Psoas muscle (tissue), 8 donors: Measurements from ENCODE around the gene SYCP1. TPM values are rescaled to one million over a fixed set of nuclear protein-coding genes. Genes with fewer than 3 reads are reported as not detected.
"Not testable (repeated sequence)": the region's sequence is repeated elsewhere in the genome, so short reads cannot be mapped to it uniquely, and the experiment has no call there.

Experiments used
- ATAC-seq, 4 donors: fragments of 200-7000 bp; cut with Tn5 transposase; one replicate each; pipeline ENCODE4 v1.9.1; 2020; ENCODE audit warnings: moderate library complexity in 3 of 4, mild to moderate bottlenecking in 2 of 4
- DNase-seq, 2 donors: peaks; one replicate each; pipeline ENCODE4 v3.0.0-alpha.2; 2020
- H3K27ac ChIP-seq: fragments of 200-600 bp; one replicate; pipeline ENCODE4 v1.8.0; 2022
- H3K27me3 ChIP-seq, 3 donors: fragments of 200-600 bp in 1 of 3; one replicate each; pipeline versions ENCODE4 v1.6.1 to v1.8.0; 2013 to 2022; ENCODE audit warnings: low read length in 2 of 3, mild to moderate bottlenecking in 2 of 3, moderate library complexity in 1 of 3; ENCODE audit not compliant: insufficient read depth in 3 of 3
- H3K36me3 ChIP-seq, 2 donors: fragments of 200-600 bp in 1 of 2; one replicate each; pipeline versions ENCODE4 v1.6.1 to v1.8.0; 2013 to 2022; ENCODE audit warnings: low read depth in 1 of 2, mild to moderate bottlenecking in 1 of 2, moderate library complexity in 1 of 2; ENCODE audit not compliant: insufficient read depth in 1 of 2
- H3K4me1 ChIP-seq: fragments of 200-600 bp; one replicate; pipeline ENCODE4 v1.8.0; 2022
- H3K4me3 ChIP-seq: fragments of 200-600 bp; one replicate; pipeline ENCODE4 v1.8.0; 2022; ENCODE audit warnings: mild to moderate bottlenecking
- H3K9me3 ChIP-seq: fragments of 200-600 bp; one replicate; pipeline ENCODE4 v1.8.0; 2022
- WGBS, 3 donors: extraction: QIAGEN DNeasy Blood & Tissue Kit; methylation state at CpG; one replicate each; pipeline versions ENCODE4 v1.1.6 to v1.1.7; 2013; 5-methylcytosine and 5-hydroxymethylcytosine counted together
- intact Hi-C, 2 donors: fragments of 100-400 bp; cut with DNase I; formaldehyde crosslinking; loops; one replicate each; pipeline versions ENCODE4 v1.11.0 to v1.14.2; 2022
- polyA plus RNA-seq, 3 donors: library from polyadenylated mRNA; stranded (reverse); fragments of 200-250 nt; gene quantifications; one replicate each; pipeline ENCODE4 v1.2.3, GENCODE V29; 2013
- total RNA-seq, 4 donors: library from RNA; stranded (reverse); fragmentation: NEBNext Ultra II Directional in 2 of 4; extraction: Animal tissue kit (Norgen Biotek cat#: 25700) in 2 of 4; gene quantifications; one replicate each; pipeline versions ENCODE4 v1.2.1 to v1.2.4, GENCODE V29; 2021 to 2023
- TF ChIP-seq, protein P1 (sequence below): fragments of 200-600 bp; IDR thresholded peaks from one replicate; pipeline ENCODE4 v1.8.0; 2022; ENCODE audit warnings: antibody characterized with exemption
- donor health status: healthy with polysubstance abuse.
- donor health status: DM: no; HTN: no; CAD: no; lungs with moderate emphysema.
- donor health status: Bipolar disorder and iron deficiency.
- donor health status: healthy.
- donor health status: DM: yes; HTN: yes; CAD: no.
- donor health status: DM: no; HTN: no; CAD: no.
- donor health status: DM: no; HTN: no; CAD: no.
- donor health status: DM: yes; HTN: yes; CAD: no.

Gene SYCP1
- total and polyA plus RNA-seq, 7 donors, result not detected

DNA sequence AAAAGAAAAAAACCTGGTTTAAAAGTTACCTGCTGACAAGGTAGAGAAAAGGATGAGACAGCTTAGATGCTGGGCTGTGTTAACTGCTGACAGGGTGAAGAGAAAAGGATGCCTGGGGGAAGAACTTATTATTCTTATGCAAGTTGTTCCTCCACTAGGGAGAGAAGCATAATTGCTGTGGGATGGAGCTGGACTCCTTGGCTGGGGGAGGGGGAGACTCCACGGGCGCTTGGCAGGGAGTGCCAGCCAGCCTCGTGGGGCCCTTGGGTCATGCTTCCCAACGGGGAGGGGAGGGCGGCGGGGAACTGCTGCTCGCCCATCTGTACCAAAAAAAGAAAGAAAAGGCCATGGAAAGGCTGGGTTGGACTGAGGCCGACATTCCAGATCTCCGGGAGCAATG is 47.2 kb downstream of the SYCP1 start:
- Histone ChIP-seq H3K27me3 (no peaks in the 10 kb centered on the region), H3K4me1 (no peaks in the 10 kb centered on the region), H3K9me3 (peaks cover 4% of the 10 kb centered on the region), H3K36me3 (no peaks in the 10 kb centered on the region), H3K4me3 (no peak overlapping the region), H3K27ac (no peak overlapping the region)
- DNase-seq (no peak), ATAC-seq (no peak)
- intact Hi-C loops, result no loop called here
- 23 to 37% (median 31%) methylated on average over 9 of the region's 9 CpGs for WGBS, 3 donors
- TF ChIP-seq, protein P1, sequence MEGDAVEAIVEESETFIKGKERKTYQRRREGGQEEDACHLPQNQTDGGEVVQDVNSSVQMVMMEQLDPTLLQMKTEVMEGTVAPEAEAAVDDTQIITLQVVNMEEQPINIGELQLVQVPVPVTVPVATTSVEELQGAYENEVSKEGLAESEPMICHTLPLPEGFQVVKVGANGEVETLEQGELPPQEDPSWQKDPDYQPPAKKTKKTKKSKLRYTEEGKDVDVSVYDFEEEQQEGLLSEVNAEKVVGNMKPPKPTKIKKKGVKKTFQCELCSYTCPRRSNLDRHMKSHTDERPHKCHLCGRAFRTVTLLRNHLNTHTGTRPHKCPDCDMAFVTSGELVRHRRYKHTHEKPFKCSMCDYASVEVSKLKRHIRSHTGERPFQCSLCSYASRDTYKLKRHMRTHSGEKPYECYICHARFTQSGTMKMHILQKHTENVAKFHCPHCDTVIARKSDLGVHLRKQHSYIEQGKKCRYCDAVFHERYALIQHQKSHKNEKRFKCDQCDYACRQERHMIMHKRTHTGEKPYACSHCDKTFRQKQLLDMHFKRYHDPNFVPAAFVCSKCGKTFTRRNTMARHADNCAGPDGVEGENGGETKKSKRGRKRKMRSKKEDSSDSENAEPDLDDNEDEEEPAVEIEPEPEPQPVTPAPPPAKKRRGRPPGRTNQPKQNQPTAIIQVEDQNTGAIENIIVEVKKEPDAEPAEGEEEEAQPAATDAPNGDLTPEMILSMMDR, result no peak

DNA sequence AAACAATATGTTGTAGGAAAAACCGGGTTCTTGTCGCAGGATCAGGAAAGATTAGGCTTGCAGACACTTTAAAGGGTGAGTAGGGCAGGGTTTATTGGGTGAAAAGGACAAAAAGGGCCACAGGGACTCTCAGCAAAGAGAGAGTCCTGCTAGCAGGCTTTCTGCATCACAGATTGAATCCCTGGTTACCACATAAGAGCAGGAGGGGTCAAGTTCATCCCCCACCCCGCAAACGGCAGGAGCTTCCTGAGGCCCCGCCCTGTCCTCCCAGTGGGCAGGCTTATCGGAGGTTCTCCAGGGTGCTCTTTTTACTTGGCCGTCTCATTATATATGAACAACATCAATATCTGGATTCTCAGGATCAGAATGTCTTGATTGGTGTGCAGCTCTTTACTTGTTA is 47.7 kb downstream of the SYCP1 start:
- no peak overlapping the region for H3K4me3 ChIP-seq
- H3K9me3 ChIP-seq, result peaks cover 4% of the 10 kb centered on the region
- H3K4me1 ChIP-seq, result no peaks in the 10 kb centered on the region
- 27 to 39% (median 36%) methylated on average over 7 of the region's 7 CpGs for WGBS, 3 donors
- DNase-seq (no peak), ATAC-seq (no peak)
- TF ChIP-seq, protein P1, result no peak
- H3K27me3 ChIP-seq, result peaks cover 0 to 2% (median 0%) of the 10 kb centered on the region in 3 donors
- no peaks in the 10 kb centered on the region for H3K36me3 ChIP-seq
- no peak overlapping the region for H3K27ac ChIP-seq
- intact Hi-C loops, result no loop called here

DNA sequence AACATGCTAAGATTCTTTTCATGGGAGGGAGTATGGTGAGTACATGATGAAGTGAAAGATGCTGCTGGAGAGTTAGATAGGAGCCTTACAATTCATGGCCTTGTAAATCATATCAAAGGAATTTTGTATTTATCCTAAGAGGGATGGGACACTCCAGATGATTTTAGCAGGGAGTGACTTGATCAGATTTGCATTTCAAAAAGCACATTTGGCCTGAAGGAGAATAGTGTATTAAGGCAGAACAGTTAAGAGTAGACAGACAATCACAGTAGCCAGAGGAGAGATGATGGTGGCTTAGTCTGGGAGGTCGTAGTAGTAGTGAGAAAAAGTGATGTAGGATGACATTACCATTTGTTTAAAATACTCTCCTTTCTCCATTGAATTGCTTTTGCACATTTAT is 48.8 kb downstream of the SYCP1 start:
- TF ChIP-seq, protein P1, result no peak
- Histone ChIP-seq H3K4me1 (no peaks in the 10 kb centered on the region), H3K27ac (no peak overlapping the region), H3K36me3 (no peaks in the 10 kb centered on the region), H3K4me3 (no peak overlapping the region), H3K27me3 (peaks cover 0 to 6% (median 0%) of the 10 kb centered on the region in 3 donors), H3K9me3 (peaks cover 4% of the 10 kb centered on the region)
- ATAC-seq, result no peak
- WGBS, 3 donors, result 63 to 73% (median 68%) methylated on average over 1 of the region's 1 CpG
- no peak for DNase-seq
- intact Hi-C loops, result no loop called here

DNA sequence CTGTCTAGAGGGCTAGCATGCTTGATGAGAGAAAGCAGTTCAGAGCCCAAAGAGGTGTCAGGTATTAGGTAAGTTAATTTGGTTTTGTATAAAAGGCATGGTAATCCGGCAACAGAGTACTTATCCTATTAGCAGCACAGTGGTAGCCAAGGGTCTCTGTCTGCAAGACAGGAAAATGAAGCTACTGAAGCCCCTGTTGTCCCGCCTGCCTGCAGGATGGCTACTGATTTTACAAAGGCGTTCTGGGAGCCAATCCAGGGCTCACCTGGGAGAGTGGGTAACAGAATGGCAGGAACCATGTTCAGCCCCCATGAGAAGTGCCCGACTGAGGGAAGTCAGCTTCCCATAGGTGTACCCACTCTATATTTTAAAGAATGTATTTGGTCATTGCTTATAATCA is 61.1 kb downstream of the SYCP1 start:
- not testable (repeated sequence) for DNase-seq
- WGBS, 3 donors, result 56 to 72% (median 71%) methylated on average over 4 of the region's 4 CpGs

DNA sequence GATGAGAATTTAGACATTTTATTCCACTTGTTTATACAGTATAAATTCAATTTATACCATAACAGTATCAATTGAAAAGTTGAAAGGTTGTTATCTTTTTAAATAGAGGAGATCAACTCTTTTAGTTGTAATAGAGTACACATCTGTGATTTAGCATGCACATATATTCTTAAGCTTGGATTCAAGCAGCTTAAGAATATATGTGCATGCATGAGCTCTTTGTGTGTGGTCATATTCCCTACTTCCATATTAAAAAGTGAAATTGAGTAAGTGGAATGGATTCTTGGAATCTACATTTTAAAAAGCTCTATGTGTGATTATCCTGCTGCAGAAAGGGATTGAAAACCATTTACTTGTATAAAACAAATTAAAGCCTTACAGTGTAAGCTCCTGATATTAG is 71.9 kb downstream of the SYCP1 start:
- intact Hi-C loops, result no loop called here
- Histone ChIP-seq H3K9me3 (no peaks in the 10 kb centered on the region), H3K4me3 (no peak overlapping the region), H3K27ac (no peak overlapping the region), H3K4me1 (no peaks in the 10 kb centered on the region), H3K27me3 (no peaks in the 10 kb centered on the region), H3K36me3 (no peaks in the 10 kb centered on the region)
- DNase-seq (no peak), ATAC-seq (no peak)
- TF ChIP-seq, protein P1, result no peak

More for the DNA sequence above, 61.1 kb downstream of the SYCP1 start:
- H3K4me1 ChIP-seq, H3K9me3 ChIP-seq, H3K27ac ChIP-seq, H3K36me3 ChIP-seq, intact Hi-C loops, ATAC-seq, H3K4me3 ChIP-seq, H3K27me3 ChIP-seq: not testable (repeated sequence)
